ENCODE measurements around the gene DPYSL5.

DPYSL5 gene

DNA sequence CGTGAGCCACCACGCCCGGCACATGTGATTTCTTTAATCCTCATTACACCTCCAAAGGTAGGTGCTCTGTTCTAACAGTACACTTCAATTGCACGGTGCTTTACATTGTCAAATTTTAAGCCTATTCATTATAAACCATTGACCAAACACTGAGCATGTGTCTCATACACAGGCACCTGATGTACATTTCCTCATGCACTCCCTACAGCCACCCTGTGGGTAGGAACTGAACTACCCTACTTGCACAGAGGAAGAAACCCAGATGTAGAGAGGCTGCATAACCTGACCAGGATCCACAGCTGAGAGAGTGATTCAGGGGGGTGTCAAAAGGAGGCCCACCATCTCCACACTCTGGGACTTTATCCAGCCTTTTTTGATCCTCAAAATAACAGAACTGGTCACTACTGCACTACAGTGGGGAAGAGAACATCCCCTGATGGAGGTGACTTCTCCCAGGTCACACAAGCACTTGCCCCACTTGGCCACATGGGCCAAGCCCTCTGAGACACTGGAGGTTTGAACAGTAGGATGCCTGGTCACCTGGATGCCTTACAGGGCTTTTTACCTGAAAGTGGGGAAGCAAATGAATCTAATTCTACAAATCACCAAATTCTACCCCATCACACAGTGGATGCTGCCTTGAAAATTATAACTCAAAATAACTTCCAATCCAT, 6.9 kb upstream of the DPYSL5 start:
- TF ChIP-seq, protein P1, sequence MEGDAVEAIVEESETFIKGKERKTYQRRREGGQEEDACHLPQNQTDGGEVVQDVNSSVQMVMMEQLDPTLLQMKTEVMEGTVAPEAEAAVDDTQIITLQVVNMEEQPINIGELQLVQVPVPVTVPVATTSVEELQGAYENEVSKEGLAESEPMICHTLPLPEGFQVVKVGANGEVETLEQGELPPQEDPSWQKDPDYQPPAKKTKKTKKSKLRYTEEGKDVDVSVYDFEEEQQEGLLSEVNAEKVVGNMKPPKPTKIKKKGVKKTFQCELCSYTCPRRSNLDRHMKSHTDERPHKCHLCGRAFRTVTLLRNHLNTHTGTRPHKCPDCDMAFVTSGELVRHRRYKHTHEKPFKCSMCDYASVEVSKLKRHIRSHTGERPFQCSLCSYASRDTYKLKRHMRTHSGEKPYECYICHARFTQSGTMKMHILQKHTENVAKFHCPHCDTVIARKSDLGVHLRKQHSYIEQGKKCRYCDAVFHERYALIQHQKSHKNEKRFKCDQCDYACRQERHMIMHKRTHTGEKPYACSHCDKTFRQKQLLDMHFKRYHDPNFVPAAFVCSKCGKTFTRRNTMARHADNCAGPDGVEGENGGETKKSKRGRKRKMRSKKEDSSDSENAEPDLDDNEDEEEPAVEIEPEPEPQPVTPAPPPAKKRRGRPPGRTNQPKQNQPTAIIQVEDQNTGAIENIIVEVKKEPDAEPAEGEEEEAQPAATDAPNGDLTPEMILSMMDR (IDR thresholded peaks at IDR 0.05): no peak
- peaks cover 6% of the 10 kb centered on the region for H3K4me1 Mint-ChIP-seq
- H3K9me3 Mint-ChIP-seq: no peaks in the 10 kb centered on the region
- H3K27me3 Mint-ChIP-seq (ENCODE audit: low read depth, poor library complexity): peaks cover 48% of the 10 kb centered on the region
- no peak overlapping the region for H3K27ac Mint-ChIP-seq
- no peak overlapping the region for H3K4me3 Mint-ChIP-seq
- DNase-seq: no peak
- no peaks in the 10 kb centered on the region for H3K36me3 Mint-ChIP-seq (ENCODE audit: low read depth)

DNA sequence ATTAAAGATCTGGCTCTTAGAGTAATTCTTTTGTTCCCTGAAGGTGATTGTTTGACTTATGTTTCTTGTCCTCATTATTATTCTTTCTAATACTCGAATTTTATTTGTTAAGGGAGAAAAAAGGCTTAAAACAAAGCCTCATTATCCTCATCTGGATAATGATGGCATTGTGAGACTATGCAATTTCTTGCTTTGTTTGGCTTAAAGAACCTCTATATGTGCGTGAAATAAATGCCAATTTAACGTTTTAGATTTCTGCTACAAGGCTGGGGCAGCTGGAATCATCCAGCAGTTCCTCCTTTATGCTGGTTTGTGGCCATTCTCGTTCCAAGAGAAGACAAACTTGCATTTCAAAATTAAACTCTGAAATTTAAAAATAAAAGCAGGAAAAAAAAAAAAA, 4.9 kb upstream of the DPYSL5 start:
- Mint-ChIP-seq H3K9me3 (no peaks in the 10 kb centered on the region), H3K4me3 (no peak overlapping the region), H3K27ac (no peak overlapping the region), H3K36me3 (ENCODE audit: low read depth) (no peaks in the 10 kb centered on the region), H3K4me1 (peaks cover 11% of the 10 kb centered on the region), H3K27me3 (ENCODE audit: low read depth, poor library complexity) (peaks cover 46% of the 10 kb centered on the region)
- TF ChIP-seq, protein P1 (IDR thresholded peaks at IDR 0.05): no peak
- no peak for DNase-seq

DNA sequence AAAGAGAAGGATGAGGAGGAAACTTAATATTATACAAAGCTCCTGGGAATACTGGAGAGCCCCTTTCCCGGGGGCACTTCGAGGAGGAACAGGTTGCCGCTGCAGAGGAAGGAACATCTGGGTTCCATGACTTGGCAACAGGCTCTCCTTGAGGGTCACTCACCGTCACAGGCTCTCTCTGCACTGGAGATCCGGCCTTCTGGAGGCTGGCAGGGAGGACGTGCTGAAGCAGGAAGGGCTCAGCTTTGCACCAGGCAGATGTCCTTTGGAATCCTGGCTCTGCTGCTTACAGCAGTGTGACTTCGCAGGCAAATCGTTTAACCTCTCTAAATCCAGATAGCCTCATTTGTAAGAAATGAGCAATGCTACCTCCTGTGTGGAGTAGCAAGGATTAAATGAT, 2.9 kb upstream of the DPYSL5 start:
- Mint-ChIP-seq H3K4me1 (peaks cover 11% of the 10 kb centered on the region), H3K27me3 (ENCODE audit: low read depth, poor library complexity) (peaks cover 47% of the 10 kb centered on the region), H3K9me3 (no peaks in the 10 kb centered on the region), H3K36me3 (ENCODE audit: low read depth) (no peaks in the 10 kb centered on the region), H3K27ac (no peak overlapping the region), H3K4me3 (no peak overlapping the region)
- TF ChIP-seq, protein P1 (IDR thresholded peaks at IDR 0.05): no peak
- DNase-seq: no peak

DNA sequence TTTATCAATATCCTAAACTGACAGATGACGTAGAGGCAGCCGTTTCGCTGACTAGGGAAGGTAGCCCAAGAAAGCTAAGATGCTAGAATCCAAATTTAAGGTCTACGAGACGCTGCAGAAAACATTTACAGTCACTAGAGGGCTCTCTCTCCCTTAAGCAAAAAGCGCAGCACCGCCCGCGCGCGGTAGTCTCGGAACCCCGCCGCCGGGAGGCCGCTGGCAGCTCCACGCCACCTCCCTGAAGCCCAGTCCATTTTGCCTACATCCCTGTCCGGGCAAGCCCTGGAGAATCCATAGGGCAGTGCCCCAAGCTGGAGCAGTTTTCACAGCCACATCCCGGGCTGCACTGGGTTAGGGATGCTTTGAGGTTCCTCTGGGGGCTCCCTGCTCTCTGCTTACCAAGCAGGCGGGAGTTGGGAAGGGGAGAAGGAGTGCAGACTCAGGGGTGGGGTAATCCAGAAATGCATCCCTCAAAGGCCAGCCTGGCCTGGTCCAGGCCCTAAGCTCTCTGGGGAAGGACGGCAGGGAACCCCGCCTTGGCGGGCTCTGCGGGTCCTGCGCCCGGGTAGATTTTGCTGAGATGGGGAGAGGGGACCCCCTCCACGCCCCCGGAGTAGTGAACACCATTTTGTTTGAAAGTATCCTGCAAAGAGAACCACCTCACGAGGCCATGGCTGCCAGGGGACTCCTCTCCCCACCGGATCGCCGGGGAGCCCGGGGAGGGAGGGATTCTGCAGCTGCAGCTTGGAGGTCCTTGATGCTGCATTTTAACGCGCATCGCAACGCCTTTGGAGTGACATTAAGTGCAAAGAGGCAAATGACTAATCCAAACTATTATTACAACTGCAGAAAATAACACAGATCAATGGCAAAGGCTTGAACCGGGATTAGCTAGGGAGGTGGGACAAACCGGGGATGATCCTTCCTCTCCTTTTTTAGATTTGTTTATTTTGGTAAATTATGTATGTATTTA, 1.3 kb upstream of the DPYSL5 start:
- TF ChIP-seq, protein P1 (IDR thresholded peaks at IDR 0.05): peak; percentile 71
- H3K27ac Mint-ChIP-seq: no peak overlapping the region
- H3K9me3 Mint-ChIP-seq: no peaks in the 10 kb centered on the region
- no peaks in the 10 kb centered on the region for H3K36me3 Mint-ChIP-seq (ENCODE audit: low read depth)
- H3K4me3 Mint-ChIP-seq: peak overlapping the region; percentile 85
- peaks cover 55% of the 10 kb centered on the region for H3K27me3 Mint-ChIP-seq (ENCODE audit: low read depth, poor library complexity)
- peaks cover 11% of the 10 kb centered on the region for H3K4me1 Mint-ChIP-seq
- peak; percentile 80 for DNase-seq

DNA sequence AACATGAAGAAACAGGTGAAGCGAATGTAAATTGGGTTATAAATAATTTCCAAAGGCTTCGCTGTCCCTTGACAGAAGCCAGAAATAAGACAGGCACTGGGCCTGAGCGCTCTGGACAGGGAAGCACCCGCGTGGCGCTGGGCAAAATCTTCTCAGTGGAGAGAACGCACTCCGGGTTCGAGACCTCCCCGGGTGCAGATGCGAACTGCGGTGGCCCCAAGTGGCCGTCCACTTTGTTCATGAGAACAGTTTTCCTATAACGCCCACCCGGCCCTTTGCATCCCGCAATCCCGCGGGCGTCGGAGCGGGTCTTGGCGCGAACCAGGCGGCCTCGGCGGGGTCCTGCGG, 651 bp upstream of the DPYSL5 start:
- DNase-seq: no peak
- no peak overlapping the region for H3K27ac Mint-ChIP-seq
- peaks cover 62% of the 10 kb centered on the region for H3K27me3 Mint-ChIP-seq (ENCODE audit: low read depth, poor library complexity)
- H3K9me3 Mint-ChIP-seq: no peaks in the 10 kb centered on the region
- H3K4me3 Mint-ChIP-seq: peak overlapping the region; percentile 85
- H3K4me1 Mint-ChIP-seq: peaks cover 15% of the 10 kb centered on the region
- H3K36me3 Mint-ChIP-seq (ENCODE audit: low read depth): no peaks in the 10 kb centered on the region
- TF ChIP-seq, protein P1 (IDR thresholded peaks at IDR 0.05): no peak
